Measurements from ENCODE around the gene MBOAT2.

MBOAT2 gene

GRCh38 chr2:8856176-8856575 is 147.3 kb downstream of the MBOAT2 start:
- DNase-seq (ENCODE audit: low spot score) = no peak

GRCh38 chr2:8855010-8855409 is 148.5 kb downstream of the MBOAT2 start:
- DNase-seq (ENCODE audit: low spot score) = no peak

DNA sequence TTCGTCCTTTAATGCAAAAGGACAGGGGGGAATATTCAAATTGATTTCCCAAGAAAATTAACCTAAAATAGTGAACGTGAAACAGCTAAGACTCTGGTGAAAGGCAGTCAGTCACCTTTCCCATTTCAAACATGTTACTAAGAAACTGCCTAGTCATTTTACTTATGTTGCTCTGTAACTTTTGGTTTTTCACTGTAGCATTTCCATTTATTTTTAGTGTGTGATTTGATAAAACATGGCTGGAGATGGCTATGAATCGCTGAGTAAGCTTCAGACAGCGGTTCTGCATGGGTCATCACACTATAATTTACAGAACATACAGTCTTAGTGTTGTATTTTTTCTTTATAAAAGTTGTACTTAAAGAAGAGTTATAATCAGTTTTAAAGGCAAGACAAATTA is 150.1 kb downstream of the MBOAT2 start:
- DNase-seq (ENCODE audit: low spot score) = no peak

DNA sequence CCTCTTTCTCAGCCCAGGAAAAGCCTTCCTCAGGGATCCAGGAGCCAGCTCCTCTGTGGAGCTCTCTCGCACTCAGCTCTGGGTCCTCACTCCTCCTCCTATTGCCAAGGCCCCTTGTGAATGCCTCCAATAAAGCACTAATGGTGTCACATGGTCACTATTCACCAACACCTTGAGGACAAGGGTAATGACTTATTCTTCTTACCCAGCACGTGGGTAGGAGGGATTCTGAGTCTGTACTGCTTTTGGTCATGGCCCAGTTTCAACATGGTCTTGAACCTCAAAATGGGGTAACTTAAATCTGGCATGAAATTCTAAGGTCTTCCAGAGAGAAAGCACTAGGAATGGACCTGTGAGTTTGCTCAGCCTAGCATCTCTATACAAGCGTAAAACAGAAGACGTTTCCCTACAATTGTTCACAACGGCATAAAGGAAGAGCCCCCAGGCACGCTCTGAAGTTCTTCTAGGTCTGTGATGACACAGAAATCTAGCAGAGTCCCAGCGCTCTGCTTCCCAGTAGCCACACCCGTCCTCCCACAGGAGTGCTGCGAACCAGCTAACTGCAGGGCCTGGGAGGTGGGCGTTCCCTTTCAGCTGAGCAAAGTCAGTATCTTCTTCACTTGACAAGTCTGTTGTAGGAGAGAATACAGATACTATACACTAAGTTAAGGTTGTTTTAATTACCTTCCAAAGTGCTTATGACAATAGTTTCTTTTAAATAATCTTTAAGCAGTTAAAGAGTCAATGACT is 151.5 kb downstream of the MBOAT2 start:
- DNase-seq (ENCODE audit: low spot score) = no peak

DNA sequence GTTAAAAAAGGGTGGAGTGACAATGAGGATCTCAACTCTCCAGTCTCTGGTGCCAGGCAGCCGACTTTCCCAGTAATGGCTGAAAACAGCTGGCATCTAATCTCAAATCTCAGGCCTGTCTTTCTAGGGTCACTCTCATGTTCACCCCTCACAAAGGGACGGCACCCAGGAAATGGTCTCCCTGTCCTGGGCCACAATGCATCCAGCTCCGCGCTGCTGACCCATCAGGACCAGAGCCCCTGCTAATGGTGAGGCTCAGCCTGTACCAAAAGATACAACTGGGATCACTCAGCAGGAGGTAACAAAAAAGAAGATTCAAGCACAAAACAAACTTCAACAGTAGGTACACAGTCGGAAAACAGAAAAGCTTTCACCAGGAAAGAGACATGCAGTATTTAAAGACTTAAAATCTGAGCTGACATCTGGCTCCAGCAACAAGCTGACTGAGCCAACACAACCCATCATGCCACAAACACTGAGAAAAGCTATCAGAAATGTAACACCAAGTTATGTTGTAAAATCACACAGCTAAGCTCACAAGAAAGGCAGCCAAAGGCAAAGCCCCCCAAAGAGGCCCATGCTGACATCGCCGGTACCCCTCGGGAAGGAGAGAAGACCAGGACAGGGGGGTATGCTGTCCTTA is 152.5 kb downstream of the MBOAT2 start:
- DNase-seq (ENCODE audit: low spot score) = no peak

DNA sequence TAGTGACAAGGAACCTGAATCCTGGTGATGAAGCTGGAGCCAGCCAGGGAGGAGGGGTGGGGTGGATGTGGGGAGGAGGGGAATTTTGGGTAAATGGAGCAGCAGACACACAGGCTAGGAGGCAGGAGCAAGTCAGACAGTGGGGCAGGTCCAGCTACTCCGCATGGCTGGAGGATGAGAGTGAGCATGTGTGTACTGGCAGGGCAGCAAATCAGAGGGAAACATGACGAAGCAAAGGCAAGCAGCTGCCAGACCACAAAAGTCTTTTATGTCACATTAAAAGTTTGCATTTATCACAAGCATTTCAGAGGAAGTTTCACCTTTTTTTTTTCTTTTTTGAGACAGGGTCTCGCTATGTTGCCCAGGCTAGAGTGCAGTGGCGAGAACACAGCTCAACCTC is 154.2 kb downstream of the MBOAT2 start:
- DNase-seq (ENCODE audit: low spot score) = no peak

DNA sequence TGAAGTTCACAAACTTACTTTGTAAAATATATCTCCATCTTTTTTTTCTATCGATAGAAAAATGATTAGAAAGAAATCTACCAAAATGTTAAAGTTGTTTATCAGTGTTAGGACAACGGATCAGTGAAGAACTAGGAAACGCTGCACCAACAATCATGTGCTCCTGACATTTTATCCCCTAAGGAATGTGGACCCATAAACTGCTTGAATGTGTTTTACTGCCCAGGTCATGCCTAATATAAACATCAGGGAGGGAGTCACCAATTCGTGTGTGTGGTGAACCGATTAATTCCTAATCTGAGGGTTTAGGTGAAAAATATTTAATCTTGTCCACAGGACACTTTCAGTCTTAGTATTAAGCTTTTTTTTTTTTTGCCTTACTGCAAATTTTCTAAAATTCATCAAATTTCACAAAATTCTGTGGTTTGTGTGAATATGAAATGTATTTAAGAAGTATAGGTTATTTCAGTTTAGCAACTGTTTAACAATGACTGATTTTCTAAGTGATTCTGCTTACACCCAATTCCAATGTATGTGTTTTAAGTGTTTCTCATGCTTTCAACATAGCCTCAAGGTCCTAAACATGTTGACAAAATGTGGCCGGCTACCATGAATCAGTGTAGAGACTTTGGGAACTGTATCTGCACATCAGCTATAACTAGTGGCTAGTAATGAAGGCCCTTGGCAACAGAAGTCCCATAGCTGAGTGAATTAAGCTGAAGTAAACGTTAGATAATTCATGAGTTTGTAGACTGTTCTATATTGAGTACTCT is 155.0 kb downstream of the MBOAT2 start:
- no peak for DNase-seq (ENCODE audit: low spot score)

DNA sequence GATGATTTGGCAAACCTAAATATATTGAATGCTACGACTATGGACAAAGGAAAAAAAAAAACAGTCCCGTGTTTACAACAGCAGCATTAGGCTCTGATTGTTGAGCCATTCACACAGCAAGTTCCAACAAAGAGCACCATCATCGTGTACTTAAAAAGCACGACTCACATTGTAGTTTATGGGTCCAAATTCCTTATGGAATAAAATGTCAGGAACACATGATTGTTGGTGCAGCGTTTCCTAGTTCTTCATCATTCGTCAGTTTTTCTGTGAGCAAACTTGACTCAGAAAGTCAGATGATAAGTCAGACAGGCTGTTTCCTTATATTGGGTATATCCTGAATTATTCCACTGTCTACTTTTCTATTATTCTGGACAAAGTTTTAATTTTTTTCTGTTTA is 156.1 kb downstream of the MBOAT2 start:
- DNase-seq (ENCODE audit: low spot score) = no peak

DNA sequence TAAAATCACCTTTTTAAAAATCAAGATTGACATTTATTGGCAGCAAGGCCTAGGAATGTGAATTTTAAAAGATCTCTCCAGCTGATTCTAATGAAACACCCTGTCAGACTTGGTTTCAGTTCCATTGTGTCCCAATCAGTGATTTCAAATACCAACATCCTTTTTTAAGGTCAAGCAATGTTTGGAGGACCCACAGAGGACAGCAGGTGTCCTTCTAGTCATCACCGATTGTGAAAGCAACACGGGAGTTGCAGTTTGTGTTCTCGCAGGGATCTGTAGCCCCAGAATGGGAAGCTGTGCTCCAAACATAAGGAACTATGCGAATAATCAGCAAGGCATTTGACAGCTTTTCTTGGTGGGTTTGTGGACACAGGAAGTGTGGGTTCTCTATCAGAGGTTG is 161.6 kb downstream of the MBOAT2 start:
- no peak for DNase-seq (ENCODE audit: low spot score)

- DNase-seq (ENCODE audit: low spot score) = no peak
Measured at GRCh38 chr2:8840475-8841091, 162.9 kb downstream of the MBOAT2 start.

GRCh38 chr2:8839189-8839965 is 164.1 kb downstream of the MBOAT2 start:
- no peak for DNase-seq (ENCODE audit: low spot score)

GRCh38 chr2:8837795-8838140 is 165.7 kb downstream of the MBOAT2 start:
- no peak for DNase-seq (ENCODE audit: low spot score)

DNA sequence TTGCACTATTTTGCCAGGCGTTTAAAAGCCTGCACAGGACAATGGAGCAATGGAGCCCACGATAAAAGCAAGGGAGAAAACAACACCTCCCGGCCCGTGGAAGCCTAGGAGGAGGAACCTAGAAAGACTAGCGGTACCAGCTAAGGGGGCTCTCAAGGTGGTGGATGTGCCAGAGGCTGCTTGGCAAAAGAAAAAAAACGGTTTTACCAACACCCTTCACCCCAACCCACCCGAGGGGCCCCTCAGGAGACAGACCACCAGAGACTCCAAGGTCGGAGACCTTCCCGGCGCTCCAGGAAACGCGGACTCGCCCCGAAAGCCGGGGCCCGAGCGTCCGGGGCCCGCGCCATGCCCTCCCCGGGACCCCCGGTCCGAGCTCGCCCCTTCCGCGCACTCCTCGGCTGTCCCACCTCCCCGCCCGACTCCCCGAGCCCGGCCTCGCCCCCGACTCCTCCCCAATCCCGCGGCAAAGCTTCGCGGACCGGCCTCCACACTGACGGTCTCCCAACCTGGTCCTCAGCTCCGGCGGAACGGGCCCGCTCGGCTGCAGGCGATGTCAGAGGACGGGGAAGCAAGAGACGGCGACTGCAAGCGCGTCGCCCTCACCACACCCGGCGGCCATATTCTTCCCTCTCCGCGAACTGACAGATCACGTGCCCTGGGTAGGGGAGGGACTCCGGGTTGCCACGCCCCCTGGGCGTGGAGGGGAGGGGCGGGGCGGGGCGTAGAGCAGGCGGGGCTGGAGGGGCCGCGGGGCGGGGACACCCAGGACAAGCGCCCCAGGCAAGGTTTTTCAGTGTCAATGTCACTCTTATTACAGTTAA is 166.3 kb downstream of the MBOAT2 start, which contains the start of gene KIDINS220:
Gene KIDINS220 (minus strand): TSS at position 643 of the 824 bp plus-strand sequence. CDS start 10,520 bp downstream, outside the sequence.
- DNase-seq (ENCODE audit: low spot score) = peak; percentile 87

GRCh38 chr2:8835279-8835678 is 168.2 kb downstream of the MBOAT2 start:
- DNase-seq (ENCODE audit: low spot score) = no peak

GRCh38 chr2:8833853-8834252 is 169.6 kb downstream of the MBOAT2 start:
- DNase-seq (ENCODE audit: low spot score) = no peak

DNA sequence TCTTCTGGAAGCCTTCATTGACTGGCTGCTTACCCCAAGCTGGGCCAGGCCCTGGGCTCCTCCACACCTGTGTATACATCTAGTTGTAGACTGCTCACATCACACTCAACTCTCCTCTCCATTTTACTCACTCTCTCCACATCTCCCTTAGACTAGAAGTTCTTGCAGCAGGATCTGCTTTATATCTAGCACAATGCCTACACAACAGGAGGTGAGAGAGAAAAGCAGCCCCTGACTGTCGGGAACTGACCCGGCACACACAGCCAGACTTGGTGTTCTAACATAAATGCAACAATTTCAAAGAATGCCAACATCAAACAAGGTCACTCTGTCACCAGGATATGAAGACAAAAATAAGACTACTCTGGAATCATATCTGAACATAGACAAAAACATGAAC is 172.0 kb downstream of the MBOAT2 start:
- no peak for DNase-seq (ENCODE audit: low spot score)

DNA sequence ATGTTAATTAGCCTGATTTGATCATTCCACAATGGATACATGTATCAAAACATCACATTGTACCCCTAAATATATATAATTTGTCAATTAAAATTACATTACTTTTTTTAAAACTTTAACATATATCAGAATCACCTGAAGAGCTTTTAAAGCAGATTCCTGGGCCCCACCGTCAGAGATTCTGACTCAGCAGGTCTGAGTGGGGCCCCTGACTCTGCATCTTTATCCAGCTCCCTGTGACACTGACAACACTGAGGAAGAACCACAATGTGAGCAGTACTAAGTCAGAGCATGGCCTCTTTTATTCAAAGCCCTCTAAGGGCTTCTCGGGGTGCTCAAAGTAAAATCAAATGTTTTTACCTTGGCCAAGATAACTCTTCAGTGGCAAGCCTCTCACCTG is 175.8 kb downstream of the MBOAT2 start:
- DNase-seq (ENCODE audit: low spot score) = no peak

DNA sequence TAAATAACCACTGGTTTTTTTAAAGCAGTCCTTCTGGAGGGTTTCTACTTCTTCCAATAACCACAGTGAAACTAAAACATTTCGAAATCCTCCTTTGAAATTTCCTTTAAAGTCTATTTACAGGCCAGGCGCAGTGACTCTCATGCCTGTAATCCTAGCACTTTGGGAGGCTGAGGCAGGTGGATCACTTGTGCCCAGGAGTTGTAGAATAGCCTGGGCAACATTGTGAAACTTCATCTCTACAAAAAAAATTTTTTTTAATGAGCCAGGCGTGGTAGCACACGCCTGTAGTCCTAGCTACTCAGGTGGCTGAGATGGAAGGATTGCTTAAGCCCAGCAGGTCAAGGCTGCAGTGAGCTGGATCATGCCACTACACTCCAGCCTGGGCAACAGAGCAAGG is 181.3 kb downstream of the MBOAT2 start:
- DNase-seq (ENCODE audit: low spot score) = no peak

GRCh38 chr2:8821276-8822217 is 181.9 kb downstream of the MBOAT2 start:
- DNase-seq (ENCODE audit: low spot score) = no peak

GRCh38 chr2:8819948-8820347 is 183.5 kb downstream of the MBOAT2 start:
- no peak for DNase-seq (ENCODE audit: low spot score)
